SK-N-SH (cell line): ENCODE data around the gene SBNO1. TPM values are rescaled to one million over a fixed set of nuclear protein-coding genes. Genes with fewer than 3 reads are reported as not detected.

Source experiments
- CTCF ChIA-PET: fragments of 300-600, 350-600 bp; formaldehyde crosslinking; extraction: SDS; loops from one replicate; lab custom pipeline; 2021; lab: Yijun Ruan, JAX
- POLR2A ChIA-PET: fragments of 350-600 bp; sonication (Branson Sonifier 250); formaldehyde crosslinking; extraction: SDS; loops from one replicate; lab custom pipeline; 2020; ENCODE audit warnings: antibody characterized with exemption, inconsistent platforms; lab: Yijun Ruan, JAX
- DNase-seq: peaks from one replicate; pipeline ENCODE4 v3.0.0; 2012
- H2AFZ ChIP-seq: fragments of 200-600 bp; sonication (generic); 2 replicates; pipeline ENCODE4 v1.8.1; 2016; ENCODE audit warnings: antibody characterized with exemption, mild to moderate bottlenecking, low read depth
- H3F3A ChIP-seq: fragments of 200-600 bp; sonication (generic); replicated peaks from 2 replicates; pipeline ENCODE3; 2016; ENCODE audit warnings: antibody characterized with exemption, mild to moderate bottlenecking; ENCODE audit not compliant: insufficient read depth
- H3K27ac ChIP-seq, 2 experiments: fragments of 200-500 bp in 1 of 2; fragments of 200-600 bp in 1 of 2; sonication (Bioruptor generic) in 1 of 2; sonication (generic), shearing (Covaris generic) in 1 of 2; 2 replicates each; pipeline versions ENCODE4 v1.5.1 to v1.6.1; 2014 to 2016; ENCODE audit warnings: low read depth in 2 of 2, inconsistent platforms in 1 of 2, low read length in 1 of 2, mild to moderate bottlenecking in 1 of 2, mixed read lengths in 1 of 2
- H3K27me3 ChIP-seq: fragments of 200-600 bp; sonication (generic), shearing (Covaris generic); 2 replicates; pipeline ENCODE4 v1.6.1; 2016; ENCODE audit warnings: mixed run types; ENCODE audit not compliant: insufficient read depth
- H3K36me3 ChIP-seq, 2 experiments: fragments of 200-500 bp in 1 of 2; fragments of 200-600 bp in 1 of 2; sonication (Bioruptor generic) in 1 of 2; sonication (generic) in 1 of 2; replicated peaks in 1 of 2; 2 replicates each; pipeline versions ENCODE3 to v1.5.1; 2014 to 2016; ENCODE audit warnings: low read length in 1 of 2, mild to moderate bottlenecking in 1 of 2; ENCODE audit not compliant: insufficient read depth in 2 of 2, control insufficient read depth in 1 of 2
- H3K4me1 ChIP-seq, 2 experiments: fragments of 200-500 bp in 1 of 2; fragments of 200-600 bp in 1 of 2; sonication (Bioruptor generic) in 1 of 2; sonication (generic), shearing (Covaris generic) in 1 of 2; 2 replicates each; pipeline versions ENCODE4 v1.5.1 to v1.6.1; 2014 to 2016; ENCODE audit warnings: low read depth in 1 of 2, low read length in 1 of 2, mixed run types in 1 of 2; ENCODE audit not compliant: insufficient read depth in 2 of 2, control insufficient read depth in 1 of 2
- H3K4me2 ChIP-seq: fragments of 200-600 bp; sonication (generic), shearing (Covaris generic); 2 replicates; pipeline ENCODE4 v1.6.1; 2017; ENCODE audit warnings: mixed run types
- H3K4me3 ChIP-seq, 2 experiments: fragments of 200-500 bp in 1 of 2; fragments of 200-600 bp in 1 of 2; sonication (Bioruptor generic) in 1 of 2; sonication (generic), shearing (Covaris generic) in 1 of 2; 2 replicates each; pipeline versions ENCODE4 v1.5.1 to v1.8.1; 2014 to 2016; ENCODE audit warnings: low read depth in 2 of 2, inconsistent platforms in 1 of 2, low read length in 1 of 2, mild to moderate bottlenecking in 1 of 2, mixed read lengths in 1 of 2, moderate library complexity in 1 of 2
- H3K79me2 ChIP-seq: fragments of 200-600 bp; sonication (generic); 2 replicates; pipeline ENCODE4 v1.8.1; 2017; ENCODE audit warnings: mild to moderate bottlenecking; ENCODE audit not compliant: insufficient read depth
- H3K9ac ChIP-seq: fragments of 200-600 bp; sonication (generic); 2 replicates; pipeline ENCODE4 v1.6.1; 2017; ENCODE audit warnings: mixed run types
- H3K9me2 ChIP-seq: fragments of 200-600 bp; sonication (generic); 2 replicates; pipeline ENCODE4 v1.6.1; 2017; ENCODE audit warnings: mixed run types
- H3K9me3 ChIP-seq: fragments of 200-600 bp; sonication (generic); 2 replicates; pipeline ENCODE4 v1.6.1; 2017; ENCODE audit warnings: mixed run types, mild to moderate bottlenecking, moderate library complexity
- H4K20me1 ChIP-seq: fragments of 200-600 bp; sonication (generic); 2 replicates; pipeline ENCODE4 v1.6.1; 2017; ENCODE audit warnings: mild to moderate bottlenecking, mixed run types; ENCODE audit not compliant: insufficient read depth
- CHD2 ChIP-seq: fragments of 150-350 bp; IDR thresholded peaks from 2 replicates; pipeline ENCODE4 v1.6.1; 2018; ENCODE audit warnings: low read length; ENCODE audit not compliant: partially characterized antibody
- EP300 ChIP-seq, 2 experiments: IDR thresholded peaks; 2 replicates each; pipeline versions ENCODE4 v1.4.0 to v1.6.1; 2012; ENCODE audit warnings: borderline replicate concordance in 1 of 2, low read depth in 1 of 2, low read length in 1 of 2
- FOSL2 ChIP-seq: IDR thresholded peaks from 2 replicates; pipeline ENCODE4 v1.4.0; 2012; ENCODE audit warnings: low read depth, mild to moderate bottlenecking, moderate library complexity, borderline replicate concordance
- FOXJ3 ChIP-seq: sonication (generic); formaldehyde crosslinking; IDR thresholded peaks from 2 replicates; pipeline ENCODE4 v1.5.1; 2020; ENCODE audit warnings: mild to moderate bottlenecking, missing genetic modification reagents
- NRF1 ChIP-seq: IDR thresholded peaks from 2 replicates; pipeline ENCODE4 v1.6.1; 2012; ENCODE audit warnings: low read depth, mild to moderate bottlenecking, low read length
- RAD21 ChIP-seq: IDR thresholded peaks from 2 replicates; pipeline ENCODE4 v1.6.1; 2012; ENCODE audit warnings: mild to moderate bottlenecking, low read length
- RFX5 ChIP-seq: IDR thresholded peaks from 2 replicates; pipeline ENCODE4 v1.6.1; 2012; ENCODE audit warnings: mild to moderate bottlenecking, improper control_type of control experiment, low read length
- RXRA ChIP-seq: IDR thresholded peaks from 2 replicates; pipeline ENCODE4 v1.4.0; 2012; ENCODE audit warnings: low read depth, mild to moderate bottlenecking, borderline replicate concordance
- SIN3A ChIP-seq: IDR thresholded peaks from 2 replicates; pipeline ENCODE4 v1.6.1; 2012; ENCODE audit warnings: low read depth, mild to moderate bottlenecking, low read length, moderate library complexity, borderline replicate concordance
- SMC3 ChIP-seq: IDR thresholded peaks from 2 replicates; pipeline ENCODE4 v1.6.1; 2012; ENCODE audit warnings: low read depth, low read length, improper control_type of control experiment
- TAF1 ChIP-seq: IDR thresholded peaks from 2 replicates; pipeline ENCODE4 v1.6.1; 2012; ENCODE audit warnings: low read depth, mild to moderate bottlenecking, low read length, moderate library complexity, borderline replicate concordance
- WGBS: methylation state at CpG from one replicate; pipeline ENCODE4 v1.1.6; 2017; ENCODE audit warnings: low lambda C conversion rate; 5-methylcytosine and 5-hydroxymethylcytosine counted together
- polyA plus RNA-seq, 3 experiments: library from polyadenylated mRNA; depleted of rRNA; stranded (reverse); fragments of >200 nt; gene quantifications; 2 replicates each; pipeline ENCODE4 v1.2.3, GENCODE V29; 2012
- TF ChIP-seq, protein P1 (sequence below): IDR thresholded peaks from 2 replicates; pipeline ENCODE4 v1.4.0; 2012; ENCODE audit warnings: low read depth, borderline replicate concordance
- TF ChIP-seq, protein P2 (sequence below): fragments of 150-350 bp; IDR thresholded peaks from 2 replicates; pipeline ENCODE4 v1.6.1; 2016; ENCODE audit warnings: mild to moderate bottlenecking, low read depth, low read length
- TF ChIP-seq, protein P3 (sequence below): IDR thresholded peaks from 2 replicates; pipeline ENCODE4 v1.4.0; 2012; ENCODE audit warnings: low read depth, borderline replicate concordance

Gene SBNO1
- polyA plus RNA-seq, 1 of the 3 experiments (the other 2 are of a cell fraction), result 4.5 TPM

DNA sequence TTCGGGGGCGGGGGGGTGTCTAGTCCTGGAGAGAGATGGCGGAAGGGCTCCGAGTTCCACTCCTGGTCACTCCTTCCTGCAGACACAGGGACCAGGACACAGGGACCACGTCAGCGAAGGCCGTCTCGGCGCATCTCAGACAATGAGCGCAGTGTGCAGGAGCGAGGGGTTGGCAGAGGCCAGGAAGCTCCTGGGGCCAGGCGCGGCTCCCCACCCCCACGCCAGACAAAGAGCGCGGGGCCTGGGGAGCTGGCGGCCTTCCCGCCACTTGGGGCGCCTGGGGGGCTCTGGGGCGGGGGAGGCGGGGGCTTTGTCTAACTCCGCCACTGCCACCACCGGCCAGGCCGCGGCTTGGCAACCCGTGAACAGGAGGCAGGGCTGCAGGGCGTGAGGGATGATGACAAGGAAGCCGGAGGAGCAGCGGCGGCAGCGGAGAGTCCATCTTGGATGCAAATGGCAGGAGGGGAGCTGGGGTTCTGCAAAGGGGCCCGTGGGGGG is 95.2 kb downstream of the SBNO1 start (continued):
- TF ChIP-seq, protein P1, sequence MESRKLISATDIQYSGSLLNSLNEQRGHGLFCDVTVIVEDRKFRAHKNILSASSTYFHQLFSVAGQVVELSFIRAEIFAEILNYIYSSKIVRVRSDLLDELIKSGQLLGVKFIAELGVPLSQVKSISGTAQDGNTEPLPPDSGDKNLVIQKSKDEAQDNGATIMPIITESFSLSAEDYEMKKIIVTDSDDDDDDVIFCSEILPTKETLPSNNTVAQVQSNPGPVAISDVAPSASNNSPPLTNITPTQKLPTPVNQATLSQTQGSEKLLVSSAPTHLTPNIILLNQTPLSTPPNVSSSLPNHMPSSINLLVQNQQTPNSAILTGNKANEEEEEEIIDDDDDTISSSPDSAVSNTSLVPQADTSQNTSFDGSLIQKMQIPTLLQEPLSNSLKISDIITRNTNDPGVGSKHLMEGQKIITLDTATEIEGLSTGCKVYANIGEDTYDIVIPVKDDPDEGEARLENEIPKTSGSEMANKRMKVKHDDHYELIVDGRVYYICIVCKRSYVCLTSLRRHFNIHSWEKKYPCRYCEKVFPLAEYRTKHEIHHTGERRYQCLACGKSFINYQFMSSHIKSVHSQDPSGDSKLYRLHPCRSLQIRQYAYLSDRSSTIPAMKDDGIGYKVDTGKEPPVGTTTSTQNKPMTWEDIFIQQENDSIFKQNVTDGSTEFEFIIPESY, result no peak
- TF ChIP-seq FOXJ3 (CRISPR knock-in tag), result 0 out of 2 replicates have a peak, but pooled peaks have one; percentile 56
- TF ChIP-seq SIN3A, result no peak; the same call in 1 of the 2 replicates
- TF ChIP-seq CHD2, result peak; percentile 81
- TF ChIP-seq FOSL2, result no peak
- no peak; the same call in 1 of the 2 replicates for TF ChIP-seq NRF1
- peak; percentile 46; the same call in 1 of the 2 replicates for TF ChIP-seq TAF1
- TF ChIP-seq EP300 (IDR thresholded peaks at IDR 0.05; ENCODE audit: borderline replicate concordance in 1 of 2, low read depth in 1 of 2, low read length in 1 of 2), result peak in 1 of 2 experiments; percentile 53; a peak in 2 of 4 replicates
- TF ChIP-seq, protein P2, sequence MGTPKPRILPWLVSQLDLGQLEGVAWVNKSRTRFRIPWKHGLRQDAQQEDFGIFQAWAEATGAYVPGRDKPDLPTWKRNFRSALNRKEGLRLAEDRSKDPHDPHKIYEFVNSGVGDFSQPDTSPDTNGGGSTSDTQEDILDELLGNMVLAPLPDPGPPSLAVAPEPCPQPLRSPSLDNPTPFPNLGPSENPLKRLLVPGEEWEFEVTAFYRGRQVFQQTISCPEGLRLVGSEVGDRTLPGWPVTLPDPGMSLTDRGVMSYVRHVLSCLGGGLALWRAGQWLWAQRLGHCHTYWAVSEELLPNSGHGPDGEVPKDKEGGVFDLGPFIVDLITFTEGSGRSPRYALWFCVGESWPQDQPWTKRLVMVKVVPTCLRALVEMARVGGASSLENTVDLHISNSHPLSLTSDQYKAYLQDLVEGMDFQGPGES, result no peak

DNA sequence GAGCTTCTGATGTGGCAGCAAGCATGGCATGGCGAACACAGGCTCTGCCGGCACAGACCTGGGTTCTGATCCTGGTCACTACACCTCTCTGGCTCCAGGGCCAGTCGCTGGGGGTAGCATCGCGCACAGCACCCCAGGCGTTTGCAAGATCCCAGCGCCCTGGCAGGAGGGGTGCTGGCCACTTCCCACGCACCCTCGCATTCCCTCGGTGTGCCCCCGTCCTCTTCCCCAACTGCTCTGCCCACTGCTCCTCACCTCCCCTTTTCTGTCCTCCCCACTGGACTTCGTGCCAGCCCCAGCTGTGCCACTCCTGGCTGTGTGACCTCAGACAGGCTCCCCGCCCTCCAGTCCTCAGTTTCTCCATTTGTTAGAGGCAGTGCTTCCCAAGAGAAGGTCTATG is 95.8 kb downstream of the SBNO1 start:
- CTCF ChIA-PET, result interaction anchor here (1.1 to 2.6 kb wide), 10 partner anchors 13 to 334 kb away, joined by 3 to 14 read pairs (median 5); partner anchors contain the start of genes DDX55, KMT5A, MPHOSPH9 and MTRFR
- Histone ChIP-seq H3K27ac (peak overlapping the region; percentile 80 to 99; a peak in 3 of 4 replicates), H3K79me2 (peaks cover 84% of the 10 kb centered on the region), H3K9ac (peak overlapping the region; percentile 86; the same call in 1 of the 2 replicates), H3K4me1 (peaks cover 5 to 46% of the 10 kb centered on the region in 2 experiments; a peak in 3 of 4 replicates), H3F3A (peaks cover 7% of the 10 kb centered on the region), H3K4me2 (peak overlapping the region; percentile 96), H3K27me3 (no peaks in the 10 kb centered on the region), H3K9me3 (no peaks in the 10 kb centered on the region), H3K9me2 (no peaks in the 10 kb centered on the region), H3K4me3 (peak overlapping the region; percentile 83 to 90; a peak in 2 of 4 replicates), H2AFZ (no peak overlapping the region), H3K36me3 (peaks cover 3 to 21% of the 10 kb centered on the region in 2 experiments), H4K20me1 (peaks cover 23% of the 10 kb centered on the region)
- POLR2A ChIA-PET, result interaction anchor here (0.9 to 3.5 kb wide), 5 partner anchors 11 to 353 kb away, joined by 3 to 47 read pairs (median 6); partner anchors contain the start of genes MPHOSPH9, MTRFR and SNRNP35
- peak; percentile 34 for DNase-seq
- no peak for TF ChIP-seq TAF1
- no peak for TF ChIP-seq SMC3
- TF ChIP-seq RFX5, result no peak
- TF ChIP-seq, protein P3, sequence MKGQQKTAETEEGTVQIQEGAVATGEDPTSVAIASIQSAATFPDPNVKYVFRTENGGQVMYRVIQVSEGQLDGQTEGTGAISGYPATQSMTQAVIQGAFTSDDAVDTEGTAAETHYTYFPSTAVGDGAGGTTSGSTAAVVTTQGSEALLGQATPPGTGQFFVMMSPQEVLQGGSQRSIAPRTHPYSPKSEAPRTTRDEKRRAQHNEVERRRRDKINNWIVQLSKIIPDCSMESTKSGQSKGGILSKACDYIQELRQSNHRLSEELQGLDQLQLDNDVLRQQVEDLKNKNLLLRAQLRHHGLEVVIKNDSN, result no peak
- no peak for TF ChIP-seq RAD21
- TF ChIP-seq RXRA, result no peak
- whole genome bisulfite sequencing, result 86% methylated on average over 13 of the region's 13 CpGs
